GM21786 (cell line): ENCODE results near the gene C1orf105.

Source experiments
- ATAC-seq: cut with Tn5 transposase; IDR thresholded peaks from one replicate; pipeline ENCODE4 v1.9.1; 2021; ENCODE audit not compliant: unreplicated experiment

The C1orf105 gene

DNA sequence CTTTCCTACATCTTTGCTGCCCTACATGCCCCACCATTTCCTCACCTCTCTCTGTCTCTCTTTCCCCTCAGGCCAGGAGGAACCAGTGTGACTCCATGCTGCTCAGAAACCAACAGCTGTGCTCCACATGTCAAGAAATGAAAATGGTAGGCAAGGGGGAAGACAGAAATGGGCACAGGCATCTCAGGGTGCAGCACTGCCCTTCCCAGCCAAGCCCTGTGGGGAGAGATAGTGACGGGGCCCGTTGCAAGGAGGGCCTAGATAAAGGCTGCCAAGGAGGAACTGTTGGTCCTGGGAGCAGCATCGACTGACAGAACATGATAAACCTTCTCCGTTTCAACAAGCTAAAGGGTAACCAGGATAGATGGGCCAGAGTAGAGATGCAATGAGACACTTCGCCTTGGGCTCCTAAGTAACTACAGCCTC, 35.9 kb downstream of the C1orf105 start:
- ATAC-seq: no peak

DNA sequence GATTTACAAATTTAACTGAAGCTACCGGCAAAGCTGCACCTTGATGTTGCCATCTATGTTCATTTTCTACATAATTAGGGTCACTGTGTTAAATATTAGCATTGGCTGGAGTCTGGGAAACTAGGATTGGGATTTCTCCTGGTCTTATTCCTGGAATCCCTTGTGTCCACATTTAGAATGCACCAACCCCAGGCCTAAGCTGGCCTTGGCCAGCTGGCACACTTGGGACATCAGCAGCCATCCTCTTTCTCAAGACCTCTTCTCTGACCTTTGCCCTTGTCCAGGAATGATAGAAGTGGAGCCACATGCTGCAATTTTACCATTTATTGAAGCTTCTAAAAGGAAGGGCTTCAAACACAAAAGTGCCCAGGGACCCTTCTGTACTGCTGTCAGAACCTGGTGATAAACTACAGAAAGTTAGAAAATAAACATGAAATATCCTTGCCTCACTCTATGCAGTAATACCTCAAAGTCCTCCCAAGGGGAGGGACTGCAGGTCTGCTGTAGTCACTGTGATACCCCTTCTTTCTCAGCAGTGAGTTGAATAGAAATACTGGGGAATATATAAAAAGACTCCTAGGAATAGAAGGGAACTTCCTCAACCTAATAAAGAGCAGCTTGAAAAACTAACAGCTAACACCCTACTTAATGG, 37.1 kb downstream of the C1orf105 start:
- ATAC-seq: no peak

DNA sequence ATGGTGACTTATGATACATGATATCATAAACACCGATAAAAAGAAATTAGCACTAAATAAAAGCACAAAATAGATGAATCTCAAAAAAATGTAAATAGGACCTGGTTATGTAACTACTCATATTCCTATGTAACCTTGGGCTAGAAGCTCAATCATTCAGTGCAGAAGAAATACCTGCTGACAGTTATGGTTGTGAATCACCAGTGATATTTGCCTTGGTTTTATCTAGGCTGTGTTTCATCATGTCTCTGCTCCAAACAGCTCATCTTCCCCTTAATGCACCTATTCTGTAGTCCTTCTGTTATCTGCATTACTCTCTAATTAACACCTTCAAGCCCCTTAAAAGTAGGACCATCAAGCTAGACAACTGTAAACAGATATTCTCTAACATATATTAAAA, 39.7 kb downstream of the C1orf105 start:
- no peak for ATAC-seq

DNA sequence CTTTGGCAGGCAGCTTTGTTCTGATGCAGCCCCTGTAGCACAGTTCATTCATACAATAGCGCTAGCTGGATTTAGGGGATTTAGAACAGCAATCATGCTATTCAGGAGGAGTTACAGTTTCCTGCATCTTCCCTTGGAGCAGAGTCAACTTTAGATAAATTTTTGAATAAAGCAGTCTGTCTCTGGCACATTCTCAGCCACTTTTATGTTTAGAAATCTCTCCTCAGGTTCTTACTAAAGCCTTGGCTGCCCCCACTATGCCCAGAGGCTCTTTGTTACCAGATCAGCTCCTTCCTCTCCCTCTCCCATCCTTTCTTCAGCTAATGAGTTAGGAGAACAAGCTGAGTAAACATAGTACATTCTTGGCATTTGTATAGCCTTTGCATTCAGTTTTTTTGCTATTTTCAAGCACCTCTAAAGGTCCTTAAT, 40.4 kb downstream of the C1orf105 start:
- ATAC-seq: no peak

DNA sequence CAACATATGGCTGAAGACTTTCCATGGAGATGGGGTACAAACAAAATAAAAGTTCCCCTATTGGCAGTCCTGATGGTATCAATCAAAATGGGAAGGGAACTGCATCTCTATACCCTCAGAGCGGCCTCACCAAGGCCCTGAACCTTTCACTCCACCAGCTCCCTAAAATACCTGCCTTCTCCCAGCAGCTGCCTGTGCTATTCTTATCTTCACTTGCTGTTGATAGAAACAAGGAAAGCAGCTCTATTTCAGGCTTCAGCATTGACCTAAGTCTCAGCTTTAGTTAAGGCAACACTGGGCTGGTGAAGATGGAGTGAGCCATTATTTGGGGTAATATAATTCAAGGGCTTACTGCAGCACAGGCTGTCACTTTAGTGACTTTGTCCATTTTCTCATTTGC, 45.1 kb downstream of the C1orf105 start:
- ATAC-seq: no peak

DNA sequence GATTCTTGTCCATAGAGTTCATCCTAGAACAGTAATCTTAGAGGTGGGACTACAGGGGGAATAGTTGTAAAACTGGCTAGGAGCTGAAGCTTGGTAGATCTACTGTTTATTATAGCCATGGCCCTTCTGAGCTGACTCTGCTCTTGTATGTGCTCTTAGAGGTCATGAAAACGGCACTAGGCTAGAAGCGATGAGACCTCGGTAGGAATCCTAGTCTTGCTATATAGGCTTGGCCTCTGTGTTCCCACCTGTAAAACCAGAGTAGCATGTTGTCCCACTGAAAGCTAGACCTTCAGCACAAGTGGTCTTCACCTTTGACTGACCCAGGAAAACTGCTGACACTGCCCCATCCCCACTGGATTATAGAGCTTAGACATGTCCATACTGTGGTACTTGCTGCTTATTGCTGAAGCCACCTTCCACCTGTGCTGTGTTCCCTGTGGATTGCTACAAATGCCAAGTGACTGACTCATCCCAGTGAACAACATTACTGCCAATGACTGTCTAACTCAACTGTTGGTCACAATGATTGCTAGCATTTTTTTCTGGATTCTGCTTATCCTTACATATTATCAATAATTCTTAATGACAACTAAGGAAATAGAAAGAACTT, 46.4 kb downstream of the C1orf105 start:
- ATAC-seq: no peak

DNA sequence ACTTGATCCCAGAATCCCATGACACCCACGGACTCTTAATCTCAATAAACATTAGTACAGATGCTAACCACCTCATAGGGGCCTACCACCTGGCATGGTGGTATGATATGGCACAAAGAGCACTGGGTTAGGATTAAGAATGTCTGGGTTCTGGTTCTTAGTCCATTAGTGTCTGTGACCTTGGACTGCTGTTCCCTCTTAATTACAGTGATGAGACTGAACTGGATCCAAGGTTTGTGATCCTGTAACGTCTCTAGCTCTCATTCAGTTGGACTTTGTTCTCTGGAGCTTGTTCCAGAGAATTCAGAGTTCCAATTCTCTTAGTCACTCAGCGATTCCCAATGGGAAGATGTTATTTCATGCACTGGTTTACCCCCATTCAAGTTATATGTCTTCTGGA, 47.0 kb downstream of the C1orf105 start:
- ATAC-seq: no peak

DNA sequence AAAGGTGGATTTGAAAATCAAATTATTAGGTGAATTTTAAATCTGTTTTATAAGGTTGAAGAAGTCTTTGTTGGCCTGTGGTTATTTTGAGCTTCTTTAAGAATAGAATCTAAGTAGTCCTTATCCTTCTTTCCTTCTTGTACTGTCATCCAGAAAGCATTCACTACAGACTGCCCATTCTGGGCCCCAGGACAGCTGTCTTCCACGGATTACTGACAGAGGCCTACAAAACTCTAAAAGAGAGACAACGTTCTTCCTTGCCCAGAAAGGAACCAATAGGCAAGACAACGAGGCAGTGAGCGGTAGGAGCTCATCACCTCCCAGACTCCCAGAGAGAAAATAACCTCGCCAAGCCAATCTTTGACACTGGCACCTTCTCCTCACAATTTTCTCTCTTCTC, 47.8 kb downstream of the C1orf105 start:
- ATAC-seq: no peak

DNA sequence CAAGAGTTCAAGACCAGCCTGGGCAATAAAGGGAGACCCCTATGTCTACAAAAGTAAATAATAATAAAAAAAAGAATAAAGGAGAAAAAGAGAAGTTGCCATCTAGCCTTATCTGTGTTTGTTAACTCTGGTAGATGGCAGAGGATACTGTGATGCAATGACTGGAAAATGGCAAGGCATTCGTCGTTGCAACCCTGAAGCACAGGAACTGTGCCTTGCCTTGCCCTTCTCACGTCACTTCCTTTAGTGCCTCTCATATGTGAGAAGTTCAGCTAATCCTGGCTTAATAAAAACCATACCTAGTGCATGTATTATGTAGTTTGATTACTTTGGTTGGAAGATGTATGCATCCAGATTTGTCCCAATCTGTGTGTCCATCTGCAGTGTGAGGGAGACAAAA, 49.2 kb downstream of the C1orf105 start:
- no peak for ATAC-seq

DNA sequence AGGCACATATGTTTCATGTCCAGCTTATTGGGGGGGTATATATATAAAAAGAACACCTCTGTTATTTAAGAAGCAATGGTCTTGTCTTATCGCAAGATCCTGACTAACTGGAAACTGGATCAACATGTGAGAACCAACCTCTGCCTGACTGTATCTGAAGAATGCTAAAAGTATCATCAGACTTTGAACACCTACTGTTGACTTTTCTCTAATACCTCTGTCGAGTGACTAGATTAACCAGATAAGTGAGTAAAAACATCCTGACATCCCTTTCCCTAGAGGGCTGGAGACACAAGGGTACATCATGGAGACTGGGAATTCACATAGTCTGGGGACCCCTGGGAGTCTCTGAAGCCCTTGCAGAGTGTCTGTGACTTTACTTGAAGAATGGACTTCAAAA, 49.7 kb downstream of the C1orf105 start:
- ATAC-seq: no peak

DNA sequence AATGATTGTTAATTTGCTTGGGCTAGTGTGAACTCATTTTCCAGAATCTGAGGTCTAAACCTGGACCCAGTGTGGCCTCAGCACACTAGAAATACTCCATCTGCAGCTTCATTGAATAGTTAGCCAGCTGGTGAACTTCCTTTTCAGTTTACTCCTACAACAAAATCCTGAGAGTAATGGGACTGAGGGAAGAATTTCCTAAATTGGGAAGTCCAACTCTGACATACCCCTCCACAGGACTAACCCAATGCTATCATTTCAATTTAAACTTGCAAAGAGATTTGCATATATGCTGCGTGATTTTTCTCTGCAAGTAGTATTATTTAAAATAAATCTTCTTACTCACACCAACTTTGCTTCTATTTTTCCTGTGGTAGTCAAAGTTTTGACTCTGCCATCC, 51.2 kb downstream of the C1orf105 start:
- ATAC-seq: no peak

DNA sequence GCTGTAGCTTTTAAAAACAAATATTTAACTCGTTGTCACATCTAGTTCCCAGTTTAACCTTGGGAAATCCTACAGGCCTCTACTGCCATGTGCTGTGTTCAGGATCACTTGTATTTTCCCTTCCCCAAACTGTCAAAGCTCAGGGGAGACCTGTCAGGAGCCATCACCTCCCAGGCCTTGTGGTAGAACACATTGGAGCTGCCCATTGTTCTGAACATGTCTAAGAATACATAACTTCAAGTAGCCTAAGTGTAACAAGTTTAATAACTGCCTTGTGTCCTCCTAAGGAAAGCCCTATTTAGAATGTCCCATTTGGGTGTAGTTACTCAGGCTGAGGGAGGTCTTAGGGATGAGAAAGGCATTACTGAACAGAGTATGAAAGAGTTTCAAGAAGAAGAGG, 52.0 kb downstream of the C1orf105 start:
- no peak for ATAC-seq

DNA sequence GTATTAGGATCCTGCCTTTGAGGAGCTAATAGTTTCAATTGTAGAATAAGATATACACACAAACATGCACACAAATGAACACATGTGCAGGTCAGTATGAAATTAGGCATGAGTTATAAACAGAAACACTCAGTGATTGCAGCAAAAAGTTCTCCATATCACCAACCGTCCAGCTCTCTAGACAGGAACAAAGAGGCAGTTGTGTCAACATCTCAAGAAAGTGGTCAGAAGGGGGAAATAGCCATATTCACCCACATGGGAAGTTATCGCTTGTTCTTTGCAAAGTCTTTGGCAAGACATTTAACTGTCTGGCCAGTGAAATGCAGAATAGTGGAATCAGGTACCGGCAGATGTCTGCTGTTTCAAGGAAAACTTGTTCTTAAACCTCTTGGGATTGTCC, 52.8 kb downstream of the C1orf105 start:
- ATAC-seq: no peak

DNA sequence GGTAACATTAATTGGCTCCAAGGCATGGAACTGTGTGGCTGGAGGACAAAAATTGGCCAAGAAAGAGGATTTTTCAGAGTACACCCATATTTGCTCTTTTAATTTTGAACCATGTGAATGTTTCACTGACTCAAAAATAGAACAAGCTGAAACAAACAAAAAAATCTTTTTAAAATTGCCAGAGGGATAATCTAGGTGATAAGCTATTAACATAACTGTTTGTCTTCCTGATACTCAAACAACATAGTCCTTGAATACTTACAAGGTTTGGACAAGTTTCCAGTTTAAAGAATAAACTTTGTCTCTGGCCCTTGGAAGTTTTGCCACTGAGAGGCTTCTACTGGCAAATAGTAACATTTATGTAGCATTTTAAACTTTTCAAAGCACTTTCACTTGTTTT, 53.4 kb downstream of the C1orf105 start:
- no peak for ATAC-seq

DNA sequence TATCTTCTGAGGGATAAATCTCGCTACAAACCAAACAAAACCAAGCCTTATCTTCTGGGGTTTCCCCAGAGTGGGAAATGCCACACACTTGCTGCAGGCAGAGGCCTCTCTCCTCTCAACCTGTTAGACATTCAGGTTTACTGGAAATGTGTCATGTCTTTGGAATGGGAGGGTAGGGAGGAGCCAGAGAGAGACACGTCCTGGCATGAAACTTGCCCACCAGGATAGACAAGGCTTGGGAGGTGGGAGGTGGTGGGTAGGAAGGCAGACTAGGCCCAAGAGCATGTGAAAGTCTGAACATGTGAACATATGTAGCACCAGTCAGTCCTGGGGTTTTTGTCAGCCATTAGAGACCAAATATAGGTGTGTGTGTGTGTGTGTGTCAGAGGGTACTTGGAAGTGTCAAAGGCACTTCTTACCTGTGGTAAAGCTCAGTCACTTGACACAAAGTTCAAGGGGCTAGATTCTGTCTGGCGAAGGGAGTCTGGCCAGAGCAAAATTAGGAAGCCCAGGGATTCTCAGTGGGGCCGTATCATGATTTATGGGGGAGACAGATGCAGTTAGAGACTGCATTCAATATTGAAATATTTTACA, 55.8 kb downstream of the C1orf105 start:
- ATAC-seq: no peak

DNA sequence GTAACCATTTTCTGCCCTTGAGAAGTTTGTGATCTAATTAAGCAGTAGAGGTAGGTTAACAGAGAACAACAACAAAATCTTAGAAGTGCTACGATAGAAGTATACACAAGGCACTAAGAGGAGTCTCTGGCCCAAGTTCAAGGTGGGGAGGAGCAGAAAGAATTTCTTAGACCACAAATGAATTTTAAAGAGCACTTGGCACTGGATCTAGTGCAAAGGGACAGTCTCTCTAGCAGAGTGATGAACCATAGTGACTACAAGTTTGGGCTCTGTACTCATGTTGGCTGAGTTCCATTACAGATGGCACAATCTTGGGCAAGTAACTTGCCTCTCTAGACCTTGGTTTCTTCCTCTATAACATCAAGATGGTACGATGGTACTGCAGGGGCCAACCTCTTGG, 56.7 kb downstream of the C1orf105 start:
- no peak for ATAC-seq

DNA sequence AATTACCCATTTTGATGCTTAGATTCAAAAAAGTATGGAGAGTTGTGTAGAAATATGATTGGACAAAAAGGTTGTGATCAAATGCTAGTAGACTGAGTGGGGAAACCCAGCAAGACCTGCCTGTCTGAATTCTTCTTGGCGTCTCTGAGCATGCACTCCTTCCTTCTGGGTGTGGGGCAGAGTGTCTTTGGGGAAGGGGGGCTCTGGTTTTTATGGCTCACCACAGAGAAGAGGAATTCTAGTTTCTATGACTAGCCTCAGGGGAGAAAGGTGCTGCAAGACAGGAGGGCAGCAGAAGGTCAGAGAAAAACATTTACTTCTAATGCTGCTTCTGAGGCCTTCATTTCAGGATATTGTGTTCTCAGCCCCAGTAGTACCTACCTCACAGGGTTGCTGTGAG, 57.3 kb downstream of the C1orf105 start:
- ATAC-seq: no peak

DNA sequence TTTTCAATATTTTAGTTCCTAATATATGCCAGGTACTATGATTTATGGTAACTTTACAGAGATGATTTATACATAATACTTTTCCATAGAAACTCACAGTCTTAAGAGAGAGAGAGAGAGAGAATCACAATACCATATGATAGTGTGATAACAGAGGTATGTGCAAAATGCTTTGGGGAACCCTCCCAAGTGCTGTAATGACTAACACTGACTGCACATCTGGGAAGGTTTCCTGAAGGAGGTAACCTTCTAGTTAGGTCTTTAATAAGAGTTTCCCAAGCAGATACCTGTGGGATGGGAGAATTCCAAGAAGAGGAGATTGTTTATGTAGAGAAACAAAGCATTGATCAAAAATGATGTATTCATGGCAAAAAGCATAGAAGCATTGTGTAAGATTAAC, 58.0 kb downstream of the C1orf105 start:
- ATAC-seq: no peak

DNA sequence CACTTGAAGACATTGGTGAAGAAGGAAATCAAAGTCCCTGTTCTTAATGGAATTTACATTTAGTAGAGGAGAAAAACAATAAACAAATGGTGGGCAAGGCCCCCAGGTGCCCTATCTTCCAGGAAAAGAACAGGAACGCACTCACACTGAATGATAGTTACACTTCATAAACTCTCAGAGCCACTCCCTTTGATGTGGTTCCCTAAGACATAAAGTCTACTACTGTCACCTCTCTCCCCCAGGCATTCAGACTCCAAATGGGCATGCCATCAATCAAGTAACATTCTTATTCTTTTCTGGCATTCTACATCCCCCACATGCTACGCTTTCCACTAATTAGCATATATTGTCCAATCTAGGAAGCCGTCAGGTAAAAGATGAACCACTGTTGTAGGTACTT, 59.9 kb downstream of the C1orf105 start:
- no peak for ATAC-seq

DNA sequence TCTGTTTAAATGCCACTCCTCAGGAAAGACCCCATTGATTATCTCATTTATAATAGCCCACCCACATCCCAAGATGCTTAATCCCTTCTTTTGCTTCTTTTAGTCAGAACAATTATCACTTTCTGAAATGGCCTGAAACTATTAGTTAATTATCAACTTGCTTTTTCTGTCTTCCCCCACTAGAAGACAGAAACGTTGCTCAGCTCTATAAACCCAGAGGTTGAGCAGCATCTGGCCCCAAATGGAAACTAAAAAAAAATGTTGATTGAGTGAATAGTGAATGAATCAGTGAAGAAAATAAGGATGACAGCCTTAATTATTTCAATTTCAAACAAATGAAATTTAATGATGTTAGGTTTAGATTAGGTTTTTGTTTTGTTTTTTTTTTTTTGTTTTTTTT, 61.6 kb downstream of the C1orf105 start:
- no peak for ATAC-seq

DNA sequence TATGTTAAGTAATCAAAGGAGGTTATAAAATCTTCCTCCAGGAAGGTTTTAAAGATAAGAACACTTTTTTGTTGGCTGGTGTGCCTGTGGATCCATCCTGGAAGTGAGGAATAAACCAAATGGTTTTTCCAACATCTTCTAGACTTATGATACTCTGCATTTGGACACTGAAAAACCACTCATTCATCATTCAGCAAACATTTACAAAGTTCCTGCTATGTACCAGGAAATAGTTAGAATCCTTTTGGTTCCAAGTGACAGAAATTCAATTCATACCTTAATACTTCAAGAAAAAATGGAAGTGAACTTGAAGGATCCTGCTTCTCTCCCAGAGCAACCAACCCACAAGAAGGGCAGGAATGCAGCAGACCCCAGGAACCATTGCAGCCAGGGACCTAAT, 63.0 kb downstream of the C1orf105 start:
- ATAC-seq: no peak

DNA sequence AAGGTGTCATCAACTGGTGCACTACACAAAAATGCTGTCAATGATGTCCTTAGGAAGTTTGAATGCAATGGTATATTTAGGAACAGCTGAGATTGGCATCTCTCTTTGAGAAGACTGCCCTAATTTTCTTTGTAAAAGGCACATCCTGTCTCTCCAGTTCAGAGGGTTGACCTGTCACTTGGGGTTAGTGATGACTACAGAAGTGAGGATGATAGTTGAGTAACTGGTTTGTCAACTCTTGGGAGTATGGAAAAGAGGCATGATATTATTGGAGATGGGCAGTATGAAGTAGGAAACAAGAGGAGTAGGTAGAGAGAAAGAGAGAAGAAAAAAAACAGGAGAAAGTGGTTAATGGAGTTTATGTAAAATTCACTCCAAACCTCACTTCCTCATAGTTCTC, 63.8 kb downstream of the C1orf105 start:
- ATAC-seq: no peak

DNA sequence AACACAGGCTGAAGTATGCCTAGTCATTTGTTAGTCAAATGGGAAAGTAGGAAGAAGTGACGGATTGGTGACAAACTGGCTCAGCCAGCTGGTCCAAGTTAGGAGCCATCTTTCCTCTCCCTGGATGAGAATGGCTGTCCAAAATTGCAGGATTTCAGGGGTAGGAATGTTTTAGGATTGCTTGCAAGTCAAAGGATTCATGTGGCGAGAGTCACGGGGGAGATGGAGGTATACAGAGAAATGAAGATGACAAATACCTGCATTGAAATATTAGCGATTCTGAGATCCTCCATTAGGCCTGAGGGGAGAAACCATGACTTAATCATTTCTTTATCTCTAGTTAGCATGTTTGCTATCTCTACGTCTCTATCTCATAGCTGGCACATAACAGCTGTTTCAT, 65.1 kb downstream of the C1orf105 start:
- no peak for ATAC-seq
